Esophagus squamous epithelium (tissue), 5 donors: ENCODE results near the gene GRK1. TPM values are rescaled to one million over a fixed set of nuclear protein-coding genes. Genes with fewer than 3 reads are reported as not detected.
"Not testable (repeated sequence)": the region's sequence is repeated elsewhere in the genome, so short reads cannot be mapped to it uniquely, and the experiment has no call there.

Source experiments
- DNase-seq: peaks from one replicate; lab custom pipeline; 2025; lab: John Stamatoyannopoulos, UW
- H3K27ac ChIP-seq, 4 donors: fragments of 200-600 bp; sonication (generic); one replicate each; pipeline ENCODE4 v1.5.1; 2016 to 2019; ENCODE audit warnings: mild to moderate bottlenecking in 1 of 4
- H3K27me3 ChIP-seq, 4 donors: fragments of 200-600 bp; sonication (generic); 1 replicate in 3 of 4; 2 replicates in 1 of 4; pipeline versions ENCODE4 v1.5.1 to v1.6.0; 2017 to 2021; ENCODE audit warnings: antibody characterized with exemption in 1 of 4
- H3K36me3 ChIP-seq, 3 donors: fragments of 200-600 bp; sonication (generic); one replicate each; pipeline ENCODE4 v1.5.1; 2016 to 2019
- H3K4me1 ChIP-seq, 3 donors: fragments of 200-600 bp; sonication (generic); one replicate each; pipeline ENCODE4 v1.5.1; 2017 to 2019
- H3K4me3 ChIP-seq, 4 donors: fragments of 200-600 bp; sonication (generic); 1 replicate in 3 of 4; 2 replicates in 1 of 4; pipeline ENCODE4 v1.5.1; 2016 to 2019; ENCODE audit warnings: mild to moderate bottlenecking in 2 of 4, moderate library complexity in 1 of 4
- H3K9me3 ChIP-seq, 3 donors: fragments of 200-600 bp; sonication (generic); one replicate each; pipeline ENCODE4 v1.5.1; 2016 to 2019
- CTCF ChIP-seq, 6 experiments: fragments of 450-650 bp in 4 of 6; fragments of 200-600 bp in 2 of 6; sonication (generic) in 2 of 6; IDR thresholded peaks; one replicate each; pipeline ENCODE4 v1.5.1; 2016 to 2019; ENCODE audit warnings: antibody characterized with exemption in 6 of 6, mild to moderate bottlenecking in 4 of 6, moderate library complexity in 4 of 6
- POLR2A ChIP-seq, 4 donors: fragments of 450-650 bp; IDR thresholded peaks; one replicate each; pipeline ENCODE4 v1.6.1; 2017; ENCODE audit warnings: antibody characterized with exemption in 4 of 4, mild to moderate bottlenecking in 4 of 4, moderate library complexity in 3 of 4
- WGBS, 2 donors: methylation state at CpG; one replicate each; pipeline ENCODE4 v1.1.5; 2018; 5-methylcytosine and 5-hydroxymethylcytosine counted together
- intact Hi-C: fragments of 100-400 bp; cut with DNase I; formaldehyde crosslinking; loops from one replicate; pipeline ENCODE4 v1.15.0; 2022
- total RNA-seq, 4 donors: library from RNA; depleted of rRNA; stranded (reverse); fragments of >200 nt; gene quantifications; one replicate each; pipeline ENCODE4 v1.1.0, GENCODE V29; 2016
- donor health status: DM: yes; HTN: yes; CAD: no.

Gene GRK1
- total RNA-seq, 4 donors from 2014 or later: not detected

- intact Hi-C loops: no loop called here
- DNase-seq: no peak
Observed at GRCh38 chr13:113724016-113724758, 57.2 kb downstream of the GRK1 start.

GRCh38 chr13:113724780-113725315 lies 57.8 kb downstream of the GRK1 start:
- peak overlapping the region in 3 of 4 donors; percentile 64 to 76 (median 65) for H3K27ac ChIP-seq
- no peaks in the 10 kb centered on the region for H3K9me3 ChIP-seq
- H3K27me3 ChIP-seq: peaks cover 0 to 16% (median 1%) of the 10 kb centered on the region in 4 donors
- WGBS, 2 donors: 20% methylated on average over 4 of the region's 36 CpGs; no CpG with 5 or more reads in 1 of the 2 donors
- intact Hi-C loops: no loop called here
- TF ChIP-seq POLR2A (IDR thresholded peaks at IDR 0.05) (no peak), CTCF (IDR thresholded peaks at IDR 0.05) (peak; percentile 74 to 91 (median 84))
- peak; percentile 31 for DNase-seq
- peaks cover 6 to 24% (median 7%) of the 10 kb centered on the region in 3 donors for H3K4me1 ChIP-seq
- no peaks in the 10 kb centered on the region for H3K36me3 ChIP-seq
- H3K4me3 ChIP-seq: peak overlapping the region in 3 of 4 donors; percentile 42 to 65 (median 49)

More at GRCh38 chr13:113724016-113724758, 57.2 kb downstream of the GRK1 start:
- TF ChIP-seq POLR2A (IDR thresholded peaks at IDR 0.05) (no peak), CTCF (IDR thresholded peaks at IDR 0.05) (no peak)
- H3K36me3 ChIP-seq: no peaks in the 10 kb centered on the region
- peaks cover 0 to 9% (median 0%) of the 10 kb centered on the region in 4 donors for H3K27me3 ChIP-seq
- H3K27ac ChIP-seq: peak overlapping the region in 3 of 4 donors; percentile 64 to 76 (median 65)
- peak overlapping the region in 2 of 4 donors; percentile 42 to 65 for H3K4me3 ChIP-seq
- H3K4me1 ChIP-seq: peaks cover 6 to 18% (median 7%) of the 10 kb centered on the region in 3 donors
- H3K9me3 ChIP-seq: no peaks in the 10 kb centered on the region
- 67 to 70% methylated on average over 8 to 18 of the region's 30 CpGs for WGBS, 2 donors

GRCh38 chr13:113725329-113726105 lies 58.5 kb downstream of the GRK1 start:
- Histone ChIP-seq H3K27me3 (peaks cover 0 to 22% (median 2%) of the 10 kb centered on the region in 4 donors), H3K27ac (peak overlapping the region in 3 of 4 donors; percentile 64 to 76 (median 65)), H3K4me3 (peak overlapping the region in 3 of 4 donors; percentile 42 to 65 (median 49)), H3K4me1 (peaks cover 6 to 24% (median 7%) of the 10 kb centered on the region in 3 donors)
- H3K36me3 ChIP-seq, intact Hi-C loops, H3K9me3 ChIP-seq, DNase-seq: not testable (repeated sequence)
- WGBS, 2 donors: no CpG with 5 or more reads among the region's 75 CpGs

GRCh38 chr13:113726106-113726821 lies 59.2 kb downstream of the GRK1 start:
- H3K9me3 ChIP-seq, DNase-seq, intact Hi-C loops, H3K36me3 ChIP-seq: not testable (repeated sequence)
- no CpG with 5 or more reads among the region's 54 CpGs for WGBS, 2 donors
- H3K27me3 ChIP-seq: peaks cover 0 to 30% (median 2%) of the 10 kb centered on the region in 4 donors
- H3K4me1 ChIP-seq: peaks cover 6 to 24% (median 7%) of the 10 kb centered on the region in 3 donors
- H3K4me3 ChIP-seq: peak overlapping the region in 1 of 4 donors; percentile 27
- peak overlapping the region in 3 of 4 donors; percentile 17 to 73 (median 31) for H3K27ac ChIP-seq

- intact Hi-C loops: no loop called here
- TF ChIP-seq CTCF (IDR thresholded peaks at IDR 0.05) (no peak), POLR2A (IDR thresholded peaks at IDR 0.05) (no peak)
- Histone ChIP-seq H3K4me1 (peaks cover 6 to 24% (median 7%) of the 10 kb centered on the region in 3 donors), H3K9me3 (no peaks in the 10 kb centered on the region), H3K27me3 (peaks cover 0 to 30% (median 2%) of the 10 kb centered on the region in 4 donors), H3K4me3 (no peak overlapping the region), H3K27ac (peak overlapping the region in 2 of 4 donors; percentile 17 to 73), H3K36me3 (no peaks in the 10 kb centered on the region)
- WGBS, 2 donors: 60% methylated on average over 3 of the region's 10 CpGs; no CpG with 5 or more reads in 1 of the 2 donors
- DNase-seq: no peak
Observed at GRCh38 chr13:113726961-113727411, 60.0 kb downstream of the GRK1 start.
